GM19438 (cell line): ENCODE data around the gene THOC6.

Source experiments
- ATAC-seq: cut with Tn5 transposase; IDR thresholded peaks from one replicate; pipeline ENCODE4 v1.9.1; 2021; ENCODE audit warnings: low read depth; ENCODE audit not compliant: unreplicated experiment

THOC6 gene

DNA sequence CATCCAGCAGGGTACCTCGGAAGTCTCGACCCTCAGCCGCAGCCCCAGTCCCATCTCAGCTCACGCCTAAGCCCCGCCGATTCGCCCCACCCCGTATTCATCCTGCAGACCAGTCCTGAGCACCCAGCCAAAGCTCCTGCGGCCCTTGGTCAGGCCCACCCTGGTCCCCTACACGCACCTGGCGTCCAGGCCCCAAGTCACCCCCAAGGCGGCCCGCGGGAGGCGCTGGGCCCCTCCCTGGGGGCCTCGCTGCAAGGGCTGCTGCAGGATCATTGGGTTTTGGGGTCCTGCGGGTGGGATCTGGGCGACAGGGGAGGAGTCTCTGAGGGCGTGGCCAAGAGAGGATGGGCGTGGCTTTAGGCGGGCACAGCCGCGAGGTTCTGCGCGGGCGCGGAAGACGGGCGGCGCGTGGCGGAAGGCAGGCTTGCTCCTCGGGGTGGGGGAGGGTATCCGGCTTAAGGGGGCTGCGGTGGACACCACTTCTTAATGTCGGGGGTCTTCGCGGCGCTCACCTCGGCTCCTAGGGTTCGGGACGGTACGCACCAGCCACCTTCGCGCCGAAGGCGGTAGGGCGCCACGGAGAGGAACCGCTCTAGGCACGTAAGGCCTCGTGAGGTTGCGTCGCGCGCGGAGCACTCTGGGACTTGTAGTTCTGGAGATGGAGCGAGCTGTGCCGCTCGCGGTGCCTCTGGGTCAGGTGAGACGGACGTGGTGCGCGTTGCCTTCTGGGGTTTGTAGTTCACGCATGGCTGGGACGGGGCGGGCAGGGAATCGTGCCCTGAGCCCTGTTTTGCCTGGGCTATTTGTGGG, at the start of gene THOC6, which contains the start of gene HCFC1R1:
THOC6 (plus strand) TSS at position 367 of the 810 bp plus-strand sequence; CDS start at position 659, 292 bp downstream.
HCFC1R1 (minus strand) TSS at position 274 of the 810 bp plus-strand sequence; CDS start at position 273, 1 bp downstream.
- ATAC-seq, result peak; percentile 61

- ATAC-seq, result no peak
These were observed 49.3 kb upstream of the THOC6 start for GRCh38 chr16:2974319-2975056.

DNA sequence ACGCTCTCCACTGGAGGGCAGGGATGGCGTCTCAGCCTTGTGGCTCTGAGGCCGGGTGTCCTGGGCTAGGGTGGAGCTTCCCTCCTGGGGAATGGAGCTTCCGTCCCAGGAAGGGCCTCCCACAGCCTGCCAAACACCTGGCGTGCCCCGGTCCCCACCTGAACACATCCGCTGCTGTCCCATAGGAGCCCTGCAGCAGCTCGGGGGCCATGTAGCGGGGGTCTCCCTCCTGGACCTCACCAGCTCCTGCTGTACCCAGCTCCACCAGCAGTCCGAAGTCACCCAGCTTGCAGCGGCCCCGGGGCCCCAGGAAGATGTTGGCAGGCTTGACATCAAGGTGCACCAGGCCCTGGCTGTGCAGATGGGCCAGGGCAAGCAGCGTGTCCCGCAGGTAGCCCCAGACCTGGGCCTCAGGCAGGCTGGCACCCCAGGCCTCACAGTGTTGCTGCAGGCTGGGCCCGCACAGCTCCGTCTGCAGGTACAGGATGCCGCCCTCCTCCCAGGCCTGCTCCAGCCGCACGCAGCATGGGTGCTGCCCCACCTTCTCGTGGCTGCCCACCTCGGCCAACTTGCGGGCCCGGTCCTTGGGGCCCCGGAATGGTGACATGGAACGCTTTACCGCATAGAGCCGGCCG, 48.6 kb upstream of the THOC6 start:
- ATAC-seq, result no peak

- ATAC-seq, result no peak
These were observed 47.6 kb upstream of the THOC6 start for GRCh38 chr16:2976201-2976600.

DNA sequence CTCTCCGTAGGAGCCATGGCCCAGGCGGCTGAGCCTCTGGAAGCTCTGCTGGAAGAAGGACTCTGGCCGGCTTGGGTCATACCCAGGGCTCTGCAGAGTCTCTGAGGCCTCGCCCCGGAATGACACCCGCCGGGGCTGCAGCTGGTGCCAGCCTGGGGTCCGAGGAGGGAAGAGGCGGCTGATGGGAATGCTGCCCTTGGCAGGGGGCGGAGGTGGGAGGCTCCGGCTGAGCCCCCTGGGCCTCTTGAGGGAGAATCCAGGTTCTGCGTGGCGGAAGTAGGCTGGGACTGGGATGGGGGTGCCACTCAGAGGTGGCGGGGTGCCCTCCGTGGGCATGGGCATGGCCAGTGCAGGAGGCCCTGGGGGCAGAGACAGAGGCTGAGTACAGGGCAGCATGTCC, 47.2 kb upstream of the THOC6 start:
- no peak for ATAC-seq

- no peak for ATAC-seq
These were observed 46.4 kb upstream of the THOC6 start for GRCh38 chr16:2977440-2977839.

DNA sequence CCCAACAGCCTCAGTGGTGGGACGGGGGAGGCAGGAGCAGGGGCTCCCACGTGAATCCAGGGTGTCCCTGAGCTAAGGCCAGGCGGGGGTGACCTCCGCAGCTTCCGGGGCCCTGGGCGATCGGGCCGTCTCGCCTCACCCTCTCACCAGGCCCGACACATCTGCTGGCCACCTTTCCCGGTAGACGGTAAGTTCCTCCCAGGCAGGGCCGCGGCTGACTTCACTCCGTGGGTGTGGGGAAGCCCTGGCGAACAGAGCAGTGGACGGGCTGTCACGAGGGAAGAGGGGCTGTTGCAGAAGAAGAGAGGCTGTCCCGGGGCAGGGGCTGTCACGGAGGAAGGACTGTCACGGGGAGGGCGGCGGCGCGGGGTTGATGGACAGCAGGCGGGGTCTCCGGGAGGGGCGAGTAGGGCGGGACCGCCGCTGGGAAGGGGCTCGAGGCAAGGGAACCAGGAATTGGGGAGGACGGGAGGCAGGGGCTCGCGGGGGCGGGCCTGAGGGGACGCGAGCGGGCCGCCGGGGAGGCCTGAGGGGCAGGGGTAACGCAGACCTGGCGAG, 44.1 kb upstream of the THOC6 start:
- ATAC-seq, result no peak

- ATAC-seq, result peak; percentile 56
These were observed 43.3 kb upstream of the THOC6 start, which contains the start of gene PKMYT1 for GRCh38 chr16:2980227-2981176. Gene PKMYT1, minus strand, starts transcription at chr16:2980446. Its CDS starts 789 bp downstream, at chr16:2979657.

DNA sequence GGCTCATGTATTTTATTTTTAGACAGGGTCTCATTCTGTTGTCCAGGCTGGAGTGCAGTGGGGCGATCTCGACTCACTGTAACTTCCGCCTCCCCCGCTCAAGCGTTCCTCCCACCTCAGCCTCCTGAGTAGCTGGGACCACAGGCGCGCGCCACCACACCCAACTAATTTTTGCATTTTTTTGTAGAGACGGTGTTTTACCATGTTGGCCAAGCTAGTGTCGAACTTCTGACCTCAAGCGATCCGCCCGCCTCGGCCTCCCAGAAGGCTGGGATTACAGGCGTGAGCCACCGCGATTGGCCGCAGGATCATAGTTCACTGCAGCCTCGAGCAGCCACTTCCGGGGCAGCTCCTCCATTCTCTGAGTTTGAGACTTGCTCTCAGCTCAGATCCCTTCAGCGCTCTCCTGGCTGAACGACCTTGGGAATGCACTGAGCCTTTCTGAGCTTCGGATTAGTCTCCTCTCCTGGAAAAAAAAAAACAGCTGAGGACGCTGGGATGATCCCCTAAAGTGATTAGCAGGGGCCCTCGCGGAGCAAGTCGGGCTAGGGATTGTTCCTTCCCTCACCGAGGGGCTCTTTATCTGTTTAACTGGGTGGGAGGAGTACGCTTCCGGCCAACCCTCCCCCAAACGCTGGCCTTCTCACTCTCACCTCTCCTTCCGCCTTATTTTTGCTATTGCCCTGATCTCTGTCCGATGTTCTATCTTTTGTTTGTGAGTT, 42.5 kb upstream of the THOC6 start:
- no peak for ATAC-seq

DNA sequence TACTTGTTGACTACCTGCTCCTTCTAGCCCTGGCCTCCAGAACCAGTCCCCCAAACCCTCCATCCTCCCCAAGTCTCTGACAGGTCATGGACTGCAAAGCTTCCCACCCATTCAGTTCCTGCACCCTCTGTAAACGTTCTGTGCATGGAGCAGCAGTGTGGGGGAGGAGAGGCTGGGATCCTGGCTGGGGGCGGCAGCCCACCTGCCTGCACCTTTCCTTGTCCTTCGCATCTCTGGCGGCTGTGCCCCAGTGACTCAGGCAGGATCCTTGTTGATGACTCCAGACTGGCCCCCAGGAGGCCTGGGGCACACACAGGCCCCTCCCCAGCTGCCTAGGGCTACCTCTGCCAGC, 42.0 kb upstream of the THOC6 start:
- no peak for ATAC-seq

- ATAC-seq, result no peak
These were observed 41.4 kb upstream of the THOC6 start for GRCh38 chr16:2982402-2982801.

DNA sequence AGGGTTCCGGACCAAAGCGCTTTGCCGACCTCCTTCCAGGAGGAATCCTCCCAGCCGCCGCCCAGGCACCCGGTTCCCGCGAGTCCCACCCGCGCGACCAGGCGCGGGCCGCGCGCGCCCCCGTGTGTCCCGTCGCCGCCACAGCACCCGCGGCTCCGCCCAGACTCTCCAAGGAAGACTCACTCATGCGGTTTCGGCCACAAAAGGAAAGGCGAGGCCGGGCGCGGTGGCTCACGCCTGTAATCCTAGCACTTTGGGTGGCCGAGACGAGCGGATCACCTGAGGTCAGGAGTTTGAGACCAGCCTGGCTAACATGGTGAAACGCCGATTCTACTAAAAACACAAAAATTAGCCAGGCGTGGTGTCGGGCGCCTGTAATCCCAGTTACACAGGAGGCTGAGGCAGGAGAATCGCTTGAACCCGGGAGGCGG, 40.1 kb upstream of the THOC6 start:
- no peak for ATAC-seq

- no peak for ATAC-seq
These were observed 38.4 kb upstream of the THOC6 start for GRCh38 chr16:2985462-2985861.

DNA sequence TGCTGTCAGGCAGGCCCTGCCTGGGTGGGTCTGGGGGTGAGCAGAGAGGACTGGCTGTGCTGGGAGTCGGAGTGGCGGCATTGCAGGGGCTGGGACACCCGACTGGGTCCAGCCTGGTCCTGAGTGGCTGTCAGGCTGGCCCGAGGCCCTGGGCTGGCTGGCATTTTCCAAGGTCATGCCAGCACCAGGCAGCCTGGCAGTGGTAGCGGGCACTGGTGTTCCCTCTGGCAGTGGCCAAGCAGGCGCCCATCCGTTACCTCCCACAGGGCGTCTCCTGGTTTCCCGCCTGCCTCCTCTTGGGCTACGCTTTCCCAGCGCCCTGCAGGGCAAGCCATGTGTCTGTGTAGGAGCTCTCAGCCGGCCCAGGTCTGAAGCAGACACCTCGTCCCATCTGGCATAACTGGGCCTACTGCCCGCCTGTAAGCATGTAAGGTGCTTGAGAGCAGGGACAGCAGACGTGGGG, 37.9 kb upstream of the THOC6 start:
- no peak for ATAC-seq

DNA sequence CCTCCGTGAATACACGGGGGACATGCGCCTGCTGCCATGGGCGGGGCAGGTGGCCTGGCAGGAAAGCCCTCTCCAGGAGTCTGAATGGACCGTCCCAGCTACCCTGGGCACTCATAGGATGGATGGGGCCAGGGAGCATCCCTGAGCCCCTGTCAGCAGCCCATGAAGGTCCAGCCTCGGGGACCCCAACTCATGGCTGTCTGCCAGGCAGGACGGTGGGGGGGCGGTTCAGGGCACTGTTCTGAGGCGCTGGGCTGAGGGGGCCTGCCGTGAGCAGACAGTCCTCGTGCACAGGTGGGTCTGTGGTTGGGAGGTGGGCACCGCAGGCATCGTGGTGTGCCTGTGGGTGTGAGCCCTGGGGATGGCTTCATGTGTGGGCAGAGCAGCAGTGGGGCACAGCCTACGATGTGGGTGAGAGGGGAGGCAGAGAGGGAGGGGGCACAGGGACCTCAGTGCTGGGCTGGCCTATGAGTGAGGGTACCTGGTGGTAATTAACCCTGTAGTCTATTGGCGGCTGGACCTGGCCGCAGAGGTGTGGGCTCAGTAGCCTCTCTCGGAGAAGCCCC, 37.1 kb upstream of the THOC6 start:
- ATAC-seq, result no peak

- ATAC-seq, result no peak
These were observed 36.5 kb upstream of the THOC6 start for GRCh38 chr16:2987286-2987685.

DNA sequence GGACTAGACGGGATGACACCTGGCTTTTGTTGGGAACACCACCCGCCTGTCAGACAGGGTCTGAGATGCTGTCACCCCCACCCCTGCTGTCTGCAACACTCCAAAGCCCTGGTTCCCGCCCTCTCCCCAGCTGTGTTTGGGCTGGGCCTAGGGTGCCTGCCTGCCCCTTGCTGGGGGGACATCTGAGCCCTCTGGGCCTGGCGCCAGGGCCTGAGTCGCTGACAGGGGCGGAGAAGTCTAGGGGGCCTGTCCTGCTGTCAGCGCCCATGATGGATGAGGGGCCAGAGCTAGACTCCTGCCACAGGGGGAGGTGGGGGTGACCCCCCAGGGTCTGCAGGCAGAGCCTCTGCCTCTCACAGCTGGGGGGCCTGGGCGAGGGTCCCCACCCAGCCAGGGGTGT, 36.0 kb upstream of the THOC6 start:
- no peak for ATAC-seq

GRCh38 chr16:2988590-2989099, 35.2 kb upstream of the THOC6 start:
- no peak for ATAC-seq

DNA sequence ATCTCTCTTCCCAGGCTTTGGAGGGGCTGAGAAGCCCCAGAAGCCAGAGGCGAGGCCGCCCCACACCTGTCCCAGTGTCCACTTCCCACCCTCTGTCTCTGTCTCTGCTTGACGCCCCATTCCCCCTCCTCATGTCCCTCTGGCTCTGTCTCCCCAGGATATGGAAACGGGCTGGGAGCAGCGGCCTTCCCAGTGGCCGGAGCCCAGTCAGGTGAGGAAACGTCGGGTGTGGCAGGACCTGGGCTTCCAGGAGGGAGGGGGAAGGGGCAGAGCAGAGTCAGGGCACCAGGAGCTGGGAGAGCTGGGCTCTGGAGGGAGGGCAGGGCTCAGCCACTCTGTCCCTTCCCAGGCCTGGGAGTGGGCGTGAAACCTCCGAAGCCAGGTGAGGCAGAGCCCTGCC, 32.9 kb upstream of the THOC6 start:
- ATAC-seq, result no peak
